AG04449 (cell line): ENCODE results near the gene NANOS2.

ENCODE experiments used
- CTCF ChIA-PET: fragments of 350-600 bp; formaldehyde crosslinking; extraction: SDS; loops from one replicate; lab custom pipeline; 2021; ENCODE audit warnings: antibody characterized with exemption; lab: Yijun Ruan, JAX
- POLR2A ChIA-PET: fragments of 400-600, 350-600 bp; formaldehyde crosslinking; extraction: SDS; loops from one replicate; lab custom pipeline; 2020; ENCODE audit warnings: antibody characterized with exemption, inconsistent platforms; lab: Yijun Ruan, JAX
- DNase-seq: peaks from one replicate; pipeline ENCODE4 v3.0.0-alpha.2; 2010; ENCODE audit warnings: low read depth, low spot score
- H3K4me3 ChIP-seq: 2 replicates; pipeline ENCODE4 v1.5.1; 2011; ENCODE audit warnings: low read depth, mild to moderate bottlenecking, control low read depth, low read length
- CTCF ChIP-seq: IDR thresholded peaks from one replicate; pipeline ENCODE4 v1.5.1; 2011; ENCODE audit warnings: mild to moderate bottlenecking, moderate library complexity, low read length, control low read depth, inconsistent platforms; ENCODE audit not compliant: insufficient read depth; ENCODE audit errors: missing control alignments

NANOS2 gene

GRCh38 chr19:45958320-45958719, 43.7 kb upstream of the NANOS2 start:
- CTCF ChIA-PET: no interaction called here
- DNase-seq: no peak
- H3K4me3 ChIP-seq: no peak overlapping the region
- TF ChIP-seq CTCF: no peak
- POLR2A ChIA-PET: no interaction called here

- no peak for TF ChIP-seq CTCF
- no peak for DNase-seq
- H3K4me3 ChIP-seq: no peak overlapping the region
- CTCF ChIA-PET: interaction anchor here (1.4 kb wide), 1 partner anchor 10 kb away, joined by 3 read pairs; no protein-coding TSS in a partner anchor
- POLR2A ChIA-PET: no interaction called here
Observed at GRCh38 chr19:45955905-45956608, 41.5 kb upstream of the NANOS2 start.

- no peak for TF ChIP-seq CTCF
- POLR2A ChIA-PET: no interaction called here
- CTCF ChIA-PET: no interaction called here
- H3K4me3 ChIP-seq: no peak overlapping the region
- no peak for DNase-seq
Observed at GRCh38 chr19:45954156-45954555, 39.6 kb upstream of the NANOS2 start.

- no peak for DNase-seq
- H3K4me3 ChIP-seq: no peak overlapping the region
- no peak for TF ChIP-seq CTCF
- CTCF ChIA-PET: no interaction called here
- POLR2A ChIA-PET: interaction anchor here (1.1 kb wide), 1 partner anchor 41 kb away, joined by 3 read pairs; the partner anchor contains the start of gene CCDC61
Observed at GRCh38 chr19:45953676-45954075, 39.1 kb upstream of the NANOS2 start.

GRCh38 chr19:45952686-45953505, 38.3 kb upstream of the NANOS2 start:
- no peak for TF ChIP-seq CTCF
- no peak for DNase-seq
- POLR2A ChIA-PET: interaction anchor here (1.1 kb wide), 1 partner anchor 42 kb away, joined by 3 read pairs; the partner anchor contains the start of gene CCDC61
- H3K4me3 ChIP-seq: peak overlapping the region; percentile 6
- CTCF ChIA-PET: interaction anchor here (1.0 kb wide), 1 partner anchor 136 kb away, joined by 3 read pairs; no protein-coding TSS in a partner anchor

GRCh38 chr19:45952341-45952685, 37.7 kb upstream of the NANOS2 start:
- CTCF ChIA-PET: interaction anchor here (1.0 kb wide), 1 partner anchor 135 kb away, joined by 3 read pairs; no protein-coding TSS in a partner anchor
- POLR2A ChIA-PET: interaction anchor here (1.1 kb wide), 1 partner anchor 42 kb away, joined by 3 read pairs; the partner anchor contains the start of gene CCDC61
- H3K4me3 ChIP-seq: no peak overlapping the region
- DNase-seq: no peak
- no peak for TF ChIP-seq CTCF
